HepG2 (cell line): Measurements from ENCODE around the gene GALNT10. TPM values are rescaled to one million over a fixed set of nuclear protein-coding genes. Genes with fewer than 3 reads are reported as not detected.

ENCODE experiments used
- ATAC-seq: fragments of 200-7000 bp; cut with Tn5 transposase; 3 replicates; pipeline ENCODE4 v1.9.1; 2020; ENCODE audit warnings: mild to moderate bottlenecking, moderate library complexity
- BruUV-seq: library from RNA; stranded (reverse); fragments of 400-500 nt; replicated peaks from 2 replicates; lab custom pipeline; 2021; lab: Mats Ljungman, UMichigan
- CTCF ChIA-PET: fragments of 300-600 bp; formaldehyde crosslinking; extraction: SDS; loops from one replicate; lab custom pipeline; 2021; ENCODE audit warnings: low total read pairs, inconsistent platforms, low intra/inter-chr PET ratio; lab: Yijun Ruan, JAX
- POLR2A ChIA-PET: fragments of 350-600 bp; sonication (Branson Sonifier 250); formaldehyde crosslinking; loops from one replicate; lab custom pipeline; 2020; ENCODE audit warnings: antibody characterized with exemption, inconsistent platforms; lab: Yijun Ruan, JAX
- DNase-seq: peaks from one replicate; pipeline ENCODE4 v3.0.0-alpha.2; 2015; ENCODE audit warnings: low spot score
- FAIRE-seq: peaks from 3 replicates; lab custom pipeline; 2011; peaks lifted over from hg19 to GRCh38; lab: Jason Lieb, UNC
- H2AFZ ChIP-seq: one replicate; pipeline ENCODE4 v1.6.1; 2011; ENCODE audit warnings: low read length, inconsistent platforms
- H3K27ac ChIP-seq: fragments of 300-600 bp; 3 replicates; pipeline ENCODE4 v1.8.0; 2011; ENCODE audit warnings: mixed run types, mild to moderate bottlenecking, mixed read lengths, low read length, inconsistent platforms; ENCODE audit not compliant: insufficient read depth; ENCODE audit errors: extremely low read length
- H3K27me3 ChIP-seq, 2 experiments: fragments of 200-600 bp in 1 of 2; 2 replicates in 1 of 2; 3 replicates in 1 of 2; pipeline versions ENCODE4 v1.6.0 to v1.8.0; 2011; ENCODE audit warnings: low read length in 2 of 2, mild to moderate bottlenecking in 2 of 2, moderate library complexity in 2 of 2, inconsistent platforms in 1 of 2; ENCODE audit not compliant: insufficient read depth in 2 of 2, control insufficient read depth in 1 of 2
- H3K36me3 ChIP-seq, 2 experiments: fragments of 200-600 bp in 1 of 2; replicated peaks in 1 of 2; 2 replicates in 1 of 2; 3 replicates in 1 of 2; pipeline versions ENCODE4 v1.5.1 to v1.8.0; 2011; ENCODE audit warnings: low read length in 2 of 2, inconsistent platforms in 1 of 2; ENCODE audit not compliant: insufficient read depth in 2 of 2, control insufficient read depth in 1 of 2
- H3K4me1 ChIP-seq: 2 replicates; pipeline ENCODE4 v1.5.1; 2012; ENCODE audit warnings: low read length, inconsistent platforms; ENCODE audit not compliant: insufficient read depth
- H3K4me2 ChIP-seq: 2 replicates; pipeline ENCODE4 v1.6.0; 2011; ENCODE audit warnings: low read depth, low read length, inconsistent platforms
- H3K4me3 ChIP-seq, 3 experiments: fragments of 200-600 bp in 1 of 3; sonication (generic), shearing (Covaris generic) in 1 of 3; replicated peaks in 1 of 3; 2 replicates each; pipeline ENCODE4 v1.5.1; 2011 to 2016; ENCODE audit warnings: low read length in 3 of 3, inconsistent platforms in 2 of 3, low read depth in 2 of 3, mild to moderate bottlenecking in 2 of 3, control low read depth in 1 of 3, mixed read lengths in 1 of 3; ENCODE audit not compliant: insufficient read depth in 1 of 3
- H3K79me2 ChIP-seq: one replicate; pipeline ENCODE4 v1.6.1; 2011; ENCODE audit warnings: low read length, inconsistent platforms; ENCODE audit not compliant: insufficient read depth
- H3K9ac ChIP-seq: 2 replicates; pipeline ENCODE4 v1.6.0; 2011; ENCODE audit warnings: mild to moderate bottlenecking, low read depth, low read length, inconsistent platforms; ENCODE audit not compliant: insufficient read depth
- H3K9me3 ChIP-seq: 2 replicates; pipeline ENCODE4 v1.5.1; 2012; ENCODE audit warnings: mild to moderate bottlenecking, low read length
- H4K20me1 ChIP-seq: 2 replicates; pipeline ENCODE4 v1.6.0; 2011; ENCODE audit warnings: inconsistent platforms, mild to moderate bottlenecking, low read length, moderate library complexity; ENCODE audit not compliant: insufficient read depth
- CEBPB ChIP-seq: IDR thresholded peaks from 2 replicates; pipeline ENCODE4 v1.6.1; 2011; ENCODE audit warnings: low read depth, low read length, improper control_type of control experiment, borderline replicate concordance
- ZBTB38 ChIP-seq: sonication (generic); formaldehyde crosslinking; IDR thresholded peaks from 2 replicates; pipeline ENCODE4 v1.5.1; 2020; ENCODE audit warnings: mild to moderate bottlenecking, missing genetic modification reagents
- ZFP41 ChIP-seq: sonication (generic); formaldehyde crosslinking; IDR thresholded peaks from 2 replicates; pipeline ENCODE4 v1.4.0; 2020; ENCODE audit warnings: mild to moderate bottlenecking, missing genetic modification reagents, borderline replicate concordance
- ZNF296 ChIP-seq: sonication (generic); formaldehyde crosslinking; conservative IDR thresholded peaks from 2 replicates; pipeline ENCODE4 v1.5.0; 2020; ENCODE audit warnings: mild to moderate bottlenecking, missing genetic modification reagents
- ZNF616 ChIP-seq: sonication (generic); formaldehyde crosslinking; IDR thresholded peaks from 2 replicates; pipeline ENCODE4 v1.5.0; 2020; ENCODE audit warnings: low read depth, mild to moderate bottlenecking, missing genetic modification reagents
- WGBS: methylation state at CpG from one replicate; pipeline ENCODE4 v1.1.6; 2017; ENCODE audit warnings: low lambda C conversion rate; 5-methylcytosine and 5-hydroxymethylcytosine counted together
- in situ Hi-C: cut with HindIII; loops from 2 replicates; pipeline ENCODE4 v1.10.0; 2017; ENCODE audit warnings: low pct_unique_long_range_greater_than_20kb; ENCODE audit not compliant: extremely low pct_ligation_motif_present
- intact Hi-C: fragments of 100-400 bp; cut with micrococcal nuclease; formaldehyde crosslinking; loops from one replicate; pipeline ENCODE4 v1.10.0; 2022; ENCODE audit not compliant: unreplicated experiment
- polyA plus RNA-seq, 8 experiments: library from polyadenylated mRNA; depleted of rRNA in 3 of 8; stranded (reverse) in 7 of 8; unstranded in 1 of 8; fragments of >200 nt; fragmentation: Illumina TruSeq in 4 of 8; extraction: Trizol in 4 of 8; gene quantifications; 2 replicates each; pipeline versions ENCODE4 v1.2.1 to v1.2.3, GENCODE V29; 2011 to 2016; ENCODE audit warnings: low read depth in 4 of 8, missing spikeins in 1 of 8, mixed read lengths in 1 of 8; ENCODE audit not compliant: insufficient read depth in 1 of 8
- total RNA-seq, 5 experiments: library from RNA; depleted of rRNA; stranded (reverse); fragments of >200 nt; fragmentation: Illumina TruSeq; extraction: Trizol; gene quantifications; 2 replicates each; pipeline ENCODE4 v1.2.3, GENCODE V29; 2016; ENCODE audit warnings: low read depth in 1 of 5
- TF ChIP-seq, protein P1 (sequence below): sonication (generic); formaldehyde crosslinking; conservative IDR thresholded peaks from 2 replicates; pipeline ENCODE4 v1.4.0; 2020; ENCODE audit warnings: mild to moderate bottlenecking, missing genetic modification reagents, moderate library complexity
- TF ChIP-seq, protein P2 (sequence below): sonication (generic); formaldehyde crosslinking; IDR thresholded peaks from 2 replicates; pipeline ENCODE4 v1.4.0; 2020; ENCODE audit warnings: mild to moderate bottlenecking, missing genetic modification reagents

Gene GALNT10
- total and polyA plus RNA-seq, 2 of the 13 experiments (the other 11 are each of a cell fraction or from before 2014, with no cell fraction given) = 8.1 to 11.2 TPM

DNA sequence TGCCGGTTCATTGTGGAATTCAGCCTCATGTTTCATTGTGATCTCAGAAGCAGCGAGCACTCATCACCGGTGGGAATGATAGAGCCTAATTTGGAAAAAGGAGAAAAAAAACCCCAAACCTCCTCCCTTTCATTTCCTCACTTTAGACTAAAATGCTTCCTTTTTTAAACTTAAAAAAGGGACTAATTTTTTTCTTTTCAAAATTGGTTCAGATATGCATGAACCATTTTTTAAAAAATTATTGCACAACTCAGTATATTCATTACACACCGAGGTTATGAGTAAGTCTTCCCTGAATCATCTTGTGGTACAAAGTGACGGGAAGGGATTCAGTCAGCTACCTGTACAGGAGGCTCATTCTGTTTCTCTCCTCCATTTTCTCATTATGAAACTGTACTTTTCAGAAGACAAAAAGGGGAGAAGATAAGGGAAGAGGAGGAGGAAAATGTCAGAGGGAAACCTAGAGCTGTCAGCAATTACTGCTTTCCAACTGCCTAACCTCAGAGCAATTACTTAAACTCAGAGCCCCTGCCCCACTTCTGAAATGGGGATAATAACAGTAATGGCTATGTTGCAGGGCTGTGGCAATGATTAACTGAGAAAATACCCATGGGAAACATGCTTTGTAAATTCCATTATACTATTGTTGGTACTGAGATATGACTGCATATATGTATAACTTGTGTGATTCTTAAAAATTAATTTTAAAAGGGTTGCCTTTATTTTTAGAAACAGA, 24.0 kb downstream of the GALNT10 start:
- CTCF ChIA-PET = no interaction called here
- intact Hi-C loops = no loop called here
- Histone ChIP-seq H3K4me1 (peaks cover 9% of the 10 kb centered on the region), H3K9me3 (no peaks in the 10 kb centered on the region), H3K36me3 (no peaks in the 10 kb centered on the region; a peak in 1 of 5 replicates), H3K27me3 (no peaks in the 10 kb centered on the region), H3K4me3 (no peak overlapping the region), H3K9ac (no peak overlapping the region), H3K4me2 (no peak overlapping the region), H2AFZ (no peak overlapping the region), H4K20me1 (no peaks in the 10 kb centered on the region), H3K79me2 (no peaks in the 10 kb centered on the region), H3K27ac (no peak overlapping the region)
- DNase-seq (no peak), ATAC-seq (no peak), FAIRE-seq (no peak)
- POLR2A ChIA-PET = no interaction called here
- no TSS peak for BruUV-seq
- no peak for TF ChIP-seq ZNF616 (CRISPR knock-in tag)
- no peak for TF ChIP-seq ZBTB38 (CRISPR knock-in tag)
- 0 out of 2 replicates have a peak, but pooled peaks have one; percentile 29 for TF ChIP-seq CEBPB
- TF ChIP-seq ZFP41 (CRISPR knock-in tag) = no peak
- 75% methylated on average over 5 of the region's 5 CpGs for WGBS
- in situ Hi-C loops = no loop called here

DNA sequence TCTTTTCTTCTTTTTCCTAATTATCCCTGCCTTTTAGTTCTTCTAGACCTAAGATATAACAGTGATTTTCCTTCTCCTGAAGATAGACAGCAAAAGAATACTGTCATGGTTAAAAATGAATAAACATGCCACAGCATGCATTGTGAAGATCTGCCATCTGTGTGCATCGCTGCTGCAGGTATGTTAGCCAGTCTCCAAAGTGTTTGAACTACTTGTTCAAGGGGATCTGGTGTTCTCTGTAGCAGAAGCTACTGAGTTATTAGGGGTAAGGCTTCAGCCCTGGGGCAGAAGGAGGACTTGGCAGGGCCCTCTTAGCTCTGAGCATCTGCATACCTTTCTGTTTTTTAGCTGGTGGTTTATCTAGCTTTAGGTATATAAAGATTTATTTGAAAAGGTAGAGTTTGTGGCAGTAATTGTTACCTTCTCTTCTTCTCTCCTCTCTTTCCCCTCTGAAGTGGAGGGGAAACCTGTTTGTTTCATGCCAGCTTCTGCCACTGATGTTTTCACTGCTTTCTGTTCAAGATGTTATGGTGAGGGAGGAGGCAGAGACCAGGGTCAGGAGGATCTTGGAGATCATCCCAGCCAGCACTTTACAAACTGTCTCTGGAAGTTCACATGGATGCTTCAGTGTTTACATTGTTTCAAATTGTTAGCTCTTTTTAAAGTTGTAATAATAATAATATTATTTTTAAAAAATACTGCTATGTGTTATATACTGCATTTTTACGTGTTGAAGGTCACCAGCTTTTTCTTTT, 25.2 kb downstream of the GALNT10 start:
- intact Hi-C loops = no loop called here
- POLR2A ChIA-PET = no interaction called here
- no peak overlapping the region for H3K27ac ChIP-seq

More for the DNA sequence above, 25.2 kb downstream of the GALNT10 start:
- TF ChIP-seq ZNF296 = no peak
- TF ChIP-seq, protein P1, sequence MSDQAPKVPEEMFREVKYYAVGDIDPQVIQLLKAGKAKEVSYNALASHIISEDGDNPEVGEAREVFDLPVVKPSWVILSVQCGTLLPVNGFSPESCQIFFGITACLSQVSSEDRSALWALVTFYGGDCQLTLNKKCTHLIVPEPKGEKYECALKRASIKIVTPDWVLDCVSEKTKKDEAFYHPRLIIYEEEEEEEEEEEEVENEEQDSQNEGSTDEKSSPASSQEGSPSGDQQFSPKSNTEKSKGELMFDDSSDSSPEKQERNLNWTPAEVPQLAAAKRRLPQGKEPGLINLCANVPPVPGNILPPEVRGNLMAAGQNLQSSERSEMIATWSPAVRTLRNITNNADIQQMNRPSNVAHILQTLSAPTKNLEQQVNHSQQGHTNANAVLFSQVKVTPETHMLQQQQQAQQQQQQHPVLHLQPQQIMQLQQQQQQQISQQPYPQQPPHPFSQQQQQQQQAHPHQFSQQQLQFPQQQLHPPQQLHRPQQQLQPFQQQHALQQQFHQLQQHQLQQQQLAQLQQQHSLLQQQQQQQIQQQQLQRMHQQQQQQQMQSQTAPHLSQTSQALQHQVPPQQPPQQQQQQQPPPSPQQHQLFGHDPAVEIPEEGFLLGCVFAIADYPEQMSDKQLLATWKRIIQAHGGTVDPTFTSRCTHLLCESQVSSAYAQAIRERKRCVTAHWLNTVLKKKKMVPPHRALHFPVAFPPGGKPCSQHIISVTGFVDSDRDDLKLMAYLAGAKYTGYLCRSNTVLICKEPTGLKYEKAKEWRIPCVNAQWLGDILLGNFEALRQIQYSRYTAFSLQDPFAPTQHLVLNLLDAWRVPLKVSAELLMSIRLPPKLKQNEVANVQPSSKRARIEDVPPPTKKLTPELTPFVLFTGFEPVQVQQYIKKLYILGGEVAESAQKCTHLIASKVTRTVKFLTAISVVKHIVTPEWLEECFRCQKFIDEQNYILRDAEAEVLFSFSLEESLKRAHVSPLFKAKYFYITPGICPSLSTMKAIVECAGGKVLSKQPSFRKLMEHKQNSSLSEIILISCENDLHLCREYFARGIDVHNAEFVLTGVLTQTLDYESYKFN (CRISPR knock-in tag) = no peak
- TF ChIP-seq, protein P2, sequence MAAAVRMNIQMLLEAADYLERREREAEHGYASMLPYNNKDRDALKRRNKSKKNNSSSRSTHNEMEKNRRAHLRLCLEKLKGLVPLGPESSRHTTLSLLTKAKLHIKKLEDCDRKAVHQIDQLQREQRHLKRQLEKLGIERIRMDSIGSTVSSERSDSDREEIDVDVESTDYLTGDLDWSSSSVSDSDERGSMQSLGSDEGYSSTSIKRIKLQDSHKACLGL (CRISPR knock-in tag) = no peak
- WGBS = 88% methylated on average over 2 of the region's 2 CpGs
- Histone ChIP-seq H3K27me3 (no peaks in the 10 kb centered on the region), H3K4me1 (no peaks in the 10 kb centered on the region), H4K20me1 (no peaks in the 10 kb centered on the region), H3K36me3 (no peaks in the 10 kb centered on the region; a peak in 1 of 5 replicates), H3K79me2 (no peaks in the 10 kb centered on the region), H3K4me2 (no peak overlapping the region), H3K4me3 (no peak overlapping the region), H2AFZ (no peak overlapping the region), H3K9ac (no peak overlapping the region), H3K9me3 (no peaks in the 10 kb centered on the region)
- CTCF ChIA-PET = no interaction called here
- no TSS peak for BruUV-seq
- DNase-seq = no peak
- ATAC-seq = no peak
- no peak for FAIRE-seq
- in situ Hi-C loops = no loop called here
